ENCODE measurements around the gene TMEM40.
"Not testable (repeated sequence)": the region's sequence is repeated elsewhere in the genome, so short reads cannot be mapped to it uniquely, and the experiment has no call there.

The TMEM40 gene

DNA sequence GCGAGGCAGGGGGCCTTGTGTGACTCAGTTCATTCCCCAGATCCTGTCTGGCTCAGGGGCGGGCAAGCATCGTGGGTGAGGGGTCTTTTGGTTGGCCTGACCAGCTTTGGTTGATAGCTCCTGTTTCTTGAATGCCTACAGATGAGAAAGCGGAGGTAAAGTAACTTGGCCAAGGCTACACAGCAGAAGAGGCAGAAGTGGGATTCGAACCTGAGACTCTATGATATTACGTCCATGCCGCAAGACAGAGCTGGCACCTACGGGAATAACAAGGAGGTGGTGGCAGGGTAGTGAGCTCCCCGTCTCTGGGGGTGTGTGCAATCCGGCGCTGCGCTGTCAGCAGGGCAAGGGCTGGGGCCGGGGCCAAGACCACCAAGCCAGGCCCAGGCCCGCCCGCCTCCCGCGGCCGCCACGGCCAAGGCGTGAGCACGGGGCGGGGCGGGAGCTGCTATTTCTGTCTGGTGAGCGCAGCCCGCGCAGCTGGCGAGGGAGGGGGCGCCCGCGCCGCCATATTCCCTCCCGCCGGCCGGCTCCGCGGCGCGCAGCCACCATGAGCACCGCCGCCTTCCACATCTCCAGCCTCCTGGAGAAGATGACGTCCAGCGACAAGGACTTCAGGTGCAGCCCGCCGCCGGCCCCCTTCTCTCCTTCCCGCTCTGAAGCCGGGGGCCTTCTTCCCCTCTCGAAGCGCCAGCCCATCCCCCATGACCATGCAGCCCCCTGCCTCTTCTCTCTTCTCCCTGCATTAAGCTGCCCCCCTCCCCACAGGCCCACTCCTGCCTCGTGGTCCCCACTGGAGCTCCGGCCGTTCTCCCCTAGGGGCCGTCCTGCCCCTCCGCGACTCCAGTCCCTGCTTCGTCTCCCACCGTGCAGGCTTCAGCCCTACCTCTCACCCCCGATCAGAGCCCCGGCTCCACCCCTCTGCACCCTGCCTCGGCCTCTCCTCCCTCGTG lies 37.4 kb upstream of the TMEM40 start, which contains the start of gene CAND2:
CAND2 (plus strand) TSS at position 510 of the 953 bp plus-strand sequence; CDS start at position 551, 41 bp downstream.
- no peak within 1 kb of the TSS for H3K27ac ChIP-seq (ENCODE audit: low read length)
- H3K27me3 ChIP-seq (ENCODE audit: low read depth, low read length): no peaks in the 10 kb centered on the region
- peaks cover 0 to 24% of the 10 kb centered on the region in 2 donors for H3K4me1 ChIP-seq (ENCODE audit: control insufficient read depth in 1 of 2, insufficient read depth in 2 of 2, low read length in 2 of 2)
- no peaks in the 10 kb centered on the region for H3K9me3 ChIP-seq (ENCODE audit: control insufficient read depth in 1 of 2, low read length in 2 of 2)
- H3K4me3 ChIP-seq (ENCODE audit: low read depth in 1 of 2, low read length in 2 of 2): peak within 1 kb of the TSS; percentile 62 to 78
- H3K36me3 ChIP-seq (ENCODE audit: control insufficient read depth in 1 of 2, insufficient read depth in 2 of 2, low read length in 2 of 2): no peaks in the 10 kb centered on the region

DNA sequence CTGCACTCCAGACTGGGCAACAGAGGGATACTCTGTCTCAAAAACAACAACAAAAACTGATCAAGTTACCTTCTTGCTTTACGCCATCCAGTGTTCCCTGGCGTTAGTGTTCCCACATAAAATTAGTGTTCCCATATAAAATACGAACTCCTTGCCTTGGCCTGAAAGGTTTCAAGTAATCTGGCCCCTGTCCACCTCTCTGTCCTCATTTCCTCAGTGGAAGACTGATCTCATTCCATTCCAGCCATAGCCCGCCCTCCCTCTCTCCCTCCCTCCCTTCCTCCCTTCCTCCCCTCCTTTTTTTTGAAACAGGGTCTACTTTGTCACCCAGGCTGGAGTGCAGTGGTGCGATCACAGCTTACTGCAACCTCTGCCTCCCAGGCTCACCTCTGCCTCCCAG lies 34.6 kb upstream of the TMEM40 start:
- Histone ChIP-seq H3K4me3 (ENCODE audit: low read depth in 1 of 2, low read length in 2 of 2) (no peak overlapping the region), H3K4me1 (ENCODE audit: control insufficient read depth in 1 of 2, insufficient read depth in 2 of 2, low read length in 2 of 2) (peaks cover 0 to 24% of the 10 kb centered on the region in 2 donors), H3K27me3 (ENCODE audit: low read depth, low read length) (no peaks in the 10 kb centered on the region), H3K27ac (ENCODE audit: low read length) (no peak overlapping the region), H3K36me3 (ENCODE audit: control insufficient read depth in 1 of 2, insufficient read depth in 2 of 2, low read length in 2 of 2) (no peaks in the 10 kb centered on the region), H3K9me3 (ENCODE audit: control insufficient read depth in 1 of 2, low read length in 2 of 2) (no peaks in the 10 kb centered on the region)

DNA sequence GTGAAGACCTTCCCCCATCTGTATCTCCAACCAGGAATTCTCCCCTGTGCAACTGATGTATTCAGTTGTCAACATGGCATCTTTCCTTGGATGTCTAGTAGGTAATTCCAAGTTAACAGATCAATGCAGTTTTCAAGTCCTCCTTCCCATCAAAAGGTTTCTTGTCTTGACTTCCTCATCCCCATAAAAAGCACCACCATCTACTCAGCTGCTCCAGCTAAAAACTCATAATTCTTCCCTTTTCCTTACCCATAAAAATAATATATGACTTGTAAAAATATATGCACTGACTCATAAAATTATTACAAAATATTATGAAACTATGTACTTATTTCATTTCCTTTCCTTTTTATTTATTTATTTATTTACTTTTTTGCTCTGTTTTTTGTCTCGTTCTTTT lies 32.4 kb upstream of the TMEM40 start:
- H3K9me3 ChIP-seq (ENCODE audit: control insufficient read depth in 1 of 2, low read length in 2 of 2): no peaks in the 10 kb centered on the region
- H3K36me3 ChIP-seq (ENCODE audit: control insufficient read depth in 1 of 2, insufficient read depth in 2 of 2, low read length in 2 of 2): no peaks in the 10 kb centered on the region
- no peak overlapping the region for H3K4me3 ChIP-seq (ENCODE audit: low read depth in 1 of 2, low read length in 2 of 2)
- peaks cover 0 to 7% of the 10 kb centered on the region in 2 donors for H3K4me1 ChIP-seq (ENCODE audit: control insufficient read depth in 1 of 2, insufficient read depth in 2 of 2, low read length in 2 of 2)
- no peak overlapping the region for H3K27ac ChIP-seq (ENCODE audit: low read length)
- no peaks in the 10 kb centered on the region for H3K27me3 ChIP-seq (ENCODE audit: low read depth, low read length)

DNA sequence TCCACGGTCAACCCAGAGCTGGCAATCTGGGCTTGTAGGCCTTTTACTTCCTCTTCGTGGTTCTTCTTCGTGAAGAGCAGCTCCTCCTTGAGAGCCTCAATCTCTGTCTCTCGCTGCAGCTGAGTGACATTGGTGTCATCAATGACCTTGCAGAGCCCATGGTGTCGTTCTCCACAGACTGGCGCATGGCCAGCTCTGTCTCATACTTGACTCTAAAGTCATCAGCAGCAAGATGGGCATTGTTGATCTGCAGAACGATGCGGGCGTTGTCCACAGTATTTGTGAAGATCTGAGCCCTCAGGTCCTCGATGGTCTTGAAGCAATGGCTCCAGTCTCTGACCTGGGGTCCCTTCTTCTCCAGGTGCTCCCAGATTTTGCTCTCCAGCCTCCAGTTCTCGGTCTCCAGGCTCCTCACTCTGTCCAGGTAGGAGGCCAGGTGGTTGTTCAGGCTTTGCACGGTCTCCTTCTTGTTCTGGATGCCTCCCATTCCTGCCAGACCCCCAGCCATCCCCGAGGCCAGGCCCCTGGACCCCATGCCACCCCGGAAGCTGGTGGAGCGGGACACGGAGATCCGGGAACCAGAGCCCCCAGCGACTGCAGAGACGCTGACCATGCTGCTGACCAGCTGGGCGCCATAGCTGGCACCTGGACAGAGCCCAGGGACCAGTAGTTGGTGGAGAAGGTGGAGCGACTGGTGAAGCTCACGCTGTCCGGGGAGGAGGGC lies 29.1 kb upstream of the TMEM40 start:
- not testable (repeated sequence) for H3K27me3 ChIP-seq (ENCODE audit: low read depth, low read length); H3K9me3 ChIP-seq (ENCODE audit: control insufficient read depth in 1 of 2, low read length in 2 of 2); H3K36me3 ChIP-seq (ENCODE audit: control insufficient read depth in 1 of 2, insufficient read depth in 2 of 2, low read length in 2 of 2); H3K4me1 ChIP-seq (ENCODE audit: control insufficient read depth in 1 of 2, insufficient read depth in 2 of 2, low read length in 2 of 2); H3K4me3 ChIP-seq (ENCODE audit: low read depth in 1 of 2, low read length in 2 of 2); H3K27ac ChIP-seq (ENCODE audit: low read length)

DNA sequence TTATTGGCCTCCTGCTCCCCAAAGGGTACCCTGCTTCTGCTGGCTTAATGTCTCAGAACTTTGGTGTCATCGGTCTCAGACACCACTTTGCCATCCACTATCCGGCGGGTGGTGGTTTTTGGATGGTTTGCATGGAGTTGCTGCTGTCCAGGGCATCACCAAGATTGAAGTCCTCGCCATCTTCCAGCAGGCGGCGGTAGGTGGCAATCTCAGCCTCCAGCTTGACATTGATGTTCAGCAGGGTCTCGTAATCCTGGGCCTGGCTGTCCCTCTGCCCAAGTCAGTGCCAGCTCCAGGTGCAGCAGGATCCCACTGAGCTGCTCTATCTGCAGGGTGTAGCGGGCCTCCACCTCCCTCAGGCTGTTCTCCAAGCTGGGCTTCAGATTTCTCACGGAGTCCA lies 28.3 kb upstream of the TMEM40 start:
- H3K27ac ChIP-seq (ENCODE audit: low read length); H3K4me1 ChIP-seq (ENCODE audit: control insufficient read depth in 1 of 2, insufficient read depth in 2 of 2, low read length in 2 of 2); H3K4me3 ChIP-seq (ENCODE audit: low read depth in 1 of 2, low read length in 2 of 2); H3K9me3 ChIP-seq (ENCODE audit: control insufficient read depth in 1 of 2, low read length in 2 of 2); H3K27me3 ChIP-seq (ENCODE audit: low read depth, low read length); H3K36me3 ChIP-seq (ENCODE audit: control insufficient read depth in 1 of 2, insufficient read depth in 2 of 2, low read length in 2 of 2): not testable (repeated sequence)

DNA sequence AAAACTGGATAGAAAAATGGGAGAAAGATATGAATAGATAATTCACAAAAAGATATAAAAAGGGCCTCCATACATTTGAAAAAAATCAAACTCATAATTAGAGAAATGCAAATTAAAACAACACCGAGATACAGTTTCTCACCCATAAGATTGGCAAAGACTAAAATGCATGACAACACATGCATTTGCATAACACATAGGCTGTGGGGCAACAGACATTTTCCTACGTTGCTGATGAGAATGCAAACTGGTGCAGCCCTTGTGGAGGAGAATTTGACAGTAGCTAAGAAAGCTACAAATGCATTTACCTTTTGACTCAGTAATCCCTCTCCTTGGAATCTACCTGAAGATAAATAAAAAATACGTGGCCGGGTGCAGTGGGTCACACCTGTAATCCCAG lies 26.0 kb upstream of the TMEM40 start:
- no peaks in the 10 kb centered on the region for H3K36me3 ChIP-seq (ENCODE audit: control insufficient read depth in 1 of 2, insufficient read depth in 2 of 2, low read length in 2 of 2)
- H3K27me3 ChIP-seq (ENCODE audit: low read depth, low read length): no peaks in the 10 kb centered on the region
- H3K9me3 ChIP-seq (ENCODE audit: control insufficient read depth in 1 of 2, low read length in 2 of 2): no peaks in the 10 kb centered on the region
- no peaks in the 10 kb centered on the region for H3K4me1 ChIP-seq (ENCODE audit: control insufficient read depth in 1 of 2, insufficient read depth in 2 of 2, low read length in 2 of 2)
- no peak overlapping the region for H3K4me3 ChIP-seq (ENCODE audit: low read depth in 1 of 2, low read length in 2 of 2)
- H3K27ac ChIP-seq (ENCODE audit: low read length): no peak overlapping the region

DNA sequence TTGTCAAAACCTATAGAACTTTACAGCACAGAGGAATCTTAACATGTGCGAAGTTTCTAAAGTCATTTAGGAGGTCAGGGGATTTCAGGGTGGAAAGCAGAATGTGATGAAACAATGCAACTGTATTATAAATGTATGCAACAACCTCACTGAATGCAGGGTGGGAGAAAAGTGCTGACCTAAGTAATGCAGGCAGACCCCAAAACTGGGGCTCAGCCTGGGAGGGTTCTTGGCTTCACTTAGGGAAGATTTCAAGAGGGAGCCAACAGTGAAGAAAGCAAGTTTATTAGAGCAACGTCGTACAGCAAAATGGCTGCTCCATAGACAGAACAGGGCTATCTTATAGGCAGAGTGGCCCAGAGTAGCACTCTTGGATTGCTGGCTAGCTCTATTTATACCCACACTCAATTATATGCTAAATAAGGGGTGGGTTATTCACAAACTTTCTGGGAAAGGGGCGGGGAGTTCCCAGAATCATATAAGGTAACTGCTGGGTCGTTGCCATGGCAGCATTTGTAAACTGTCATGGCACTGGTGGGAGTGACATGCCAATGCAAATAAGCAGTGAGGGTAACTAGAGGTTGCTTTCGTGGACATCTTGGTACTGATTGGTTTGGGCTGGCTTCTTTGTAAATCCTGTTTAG lies 23.2 kb upstream of the TMEM40 start:
- Histone ChIP-seq H3K36me3 (ENCODE audit: control insufficient read depth in 1 of 2, insufficient read depth in 2 of 2, low read length in 2 of 2) (no peaks in the 10 kb centered on the region), H3K4me1 (ENCODE audit: control insufficient read depth in 1 of 2, insufficient read depth in 2 of 2, low read length in 2 of 2) (no peaks in the 10 kb centered on the region), H3K27me3 (ENCODE audit: low read depth, low read length) (no peaks in the 10 kb centered on the region), H3K4me3 (ENCODE audit: low read depth in 1 of 2, low read length in 2 of 2) (no peak overlapping the region), H3K27ac (ENCODE audit: low read length) (no peak overlapping the region), H3K9me3 (ENCODE audit: control insufficient read depth in 1 of 2, low read length in 2 of 2) (no peaks in the 10 kb centered on the region)

DNA sequence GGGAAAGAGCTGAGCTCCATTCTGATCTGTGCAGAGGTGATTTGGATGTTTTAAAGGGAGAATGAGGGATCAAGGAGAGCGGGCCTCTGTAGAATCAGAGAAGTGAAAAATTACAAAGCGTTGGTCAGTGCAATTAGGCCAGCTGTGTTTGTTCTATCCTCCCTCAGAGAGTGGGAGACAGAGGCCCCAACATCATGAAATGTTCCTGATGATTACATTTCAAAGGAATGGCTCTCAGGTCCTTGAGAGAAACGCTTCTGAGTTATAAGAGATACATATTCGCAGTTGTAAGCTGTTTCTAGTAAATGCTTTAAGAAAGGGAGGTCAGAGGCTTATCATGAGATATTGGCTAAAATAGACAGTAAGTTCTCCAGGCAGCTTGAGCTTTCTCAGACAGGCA lies 21.7 kb upstream of the TMEM40 start:
- H3K4me1 ChIP-seq (ENCODE audit: control insufficient read depth in 1 of 2, insufficient read depth in 2 of 2, low read length in 2 of 2): no peaks in the 10 kb centered on the region
- H3K36me3 ChIP-seq (ENCODE audit: control insufficient read depth in 1 of 2, insufficient read depth in 2 of 2, low read length in 2 of 2): no peaks in the 10 kb centered on the region
- H3K4me3 ChIP-seq (ENCODE audit: low read depth in 1 of 2, low read length in 2 of 2): no peak overlapping the region
- H3K9me3 ChIP-seq (ENCODE audit: control insufficient read depth in 1 of 2, low read length in 2 of 2): no peaks in the 10 kb centered on the region
- no peak overlapping the region for H3K27ac ChIP-seq (ENCODE audit: low read length)
- no peaks in the 10 kb centered on the region for H3K27me3 ChIP-seq (ENCODE audit: low read depth, low read length)

DNA sequence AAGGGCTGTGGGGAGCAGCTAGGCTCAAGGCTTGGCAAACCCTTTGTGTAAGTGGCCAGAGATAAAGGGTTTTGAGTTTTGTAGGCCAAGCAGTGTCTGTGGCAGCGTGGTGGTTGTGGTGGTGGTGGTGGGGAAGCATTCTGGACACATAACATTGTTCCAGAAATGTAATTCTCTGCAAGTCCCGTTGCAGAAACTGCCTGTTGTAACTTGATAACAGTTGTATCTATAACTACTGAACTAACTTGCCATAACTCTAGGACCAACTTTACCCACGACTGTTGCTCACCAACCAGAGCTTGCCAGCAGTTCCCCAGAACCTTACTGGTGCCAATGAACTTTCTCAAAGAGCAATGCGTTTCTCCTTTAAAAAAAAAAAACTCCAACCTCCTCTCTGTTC lies 18.1 kb upstream of the TMEM40 start:
- no peaks in the 10 kb centered on the region for H3K4me1 ChIP-seq (ENCODE audit: control insufficient read depth in 1 of 2, insufficient read depth in 2 of 2, low read length in 2 of 2)
- no peaks in the 10 kb centered on the region for H3K27me3 ChIP-seq (ENCODE audit: low read depth, low read length)
- no peak overlapping the region for H3K4me3 ChIP-seq (ENCODE audit: low read depth in 1 of 2, low read length in 2 of 2)
- H3K9me3 ChIP-seq (ENCODE audit: control insufficient read depth in 1 of 2, low read length in 2 of 2): no peaks in the 10 kb centered on the region
- no peak overlapping the region for H3K27ac ChIP-seq (ENCODE audit: low read length)
- no peaks in the 10 kb centered on the region for H3K36me3 ChIP-seq (ENCODE audit: control insufficient read depth in 1 of 2, insufficient read depth in 2 of 2, low read length in 2 of 2)

DNA sequence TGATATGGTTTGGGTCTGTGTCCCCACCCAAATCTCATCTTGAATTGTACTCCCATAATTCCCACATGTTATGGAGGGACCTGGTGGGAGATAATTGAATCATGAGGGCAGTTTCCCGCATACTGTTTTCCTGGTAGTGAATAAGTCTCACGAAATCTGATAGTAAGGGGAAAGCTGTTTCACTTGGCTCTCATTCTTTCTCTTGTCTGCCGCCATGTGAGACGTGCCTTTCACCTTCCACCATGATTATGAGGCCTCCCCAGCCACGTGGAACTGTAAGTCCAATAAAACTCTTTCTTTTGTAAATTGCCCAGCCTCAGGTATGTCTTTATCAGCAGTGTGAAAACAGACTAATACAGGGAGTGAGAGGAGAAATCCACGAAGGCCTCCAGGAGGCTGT lies 16.9 kb upstream of the TMEM40 start:
- H3K9me3 ChIP-seq (ENCODE audit: control insufficient read depth in 1 of 2, low read length in 2 of 2); H3K4me1 ChIP-seq (ENCODE audit: control insufficient read depth in 1 of 2, insufficient read depth in 2 of 2, low read length in 2 of 2): not testable (repeated sequence)

DNA sequence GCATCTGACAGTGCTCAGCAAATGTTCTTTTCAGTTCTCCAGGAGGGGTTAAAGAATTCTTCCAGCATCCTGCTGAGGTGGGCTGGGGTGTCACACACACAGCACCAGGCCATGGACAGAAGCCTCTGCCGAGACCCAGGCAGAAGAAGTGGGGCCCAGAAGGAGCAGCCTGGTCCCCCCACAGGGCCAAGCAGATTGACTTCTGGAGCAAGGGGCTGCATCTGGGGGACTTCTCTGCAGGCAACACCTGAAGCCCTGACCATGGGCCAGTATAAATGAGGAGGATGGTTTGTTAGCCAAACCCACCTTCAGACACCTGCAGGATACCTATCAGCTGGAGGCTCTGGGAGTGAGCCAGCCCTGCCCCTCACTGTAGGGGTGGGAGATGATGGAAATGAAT lies 16.2 kb upstream of the TMEM40 start:
- Histone ChIP-seq H3K27me3 (ENCODE audit: low read depth, low read length) (no peaks in the 10 kb centered on the region), H3K36me3 (ENCODE audit: control insufficient read depth in 1 of 2, insufficient read depth in 2 of 2, low read length in 2 of 2) (no peaks in the 10 kb centered on the region), H3K4me1 (ENCODE audit: control insufficient read depth in 1 of 2, insufficient read depth in 2 of 2, low read length in 2 of 2) (no peaks in the 10 kb centered on the region), H3K9me3 (ENCODE audit: control insufficient read depth in 1 of 2, low read length in 2 of 2) (no peaks in the 10 kb centered on the region), H3K4me3 (ENCODE audit: low read depth in 1 of 2, low read length in 2 of 2) (no peak overlapping the region), H3K27ac (ENCODE audit: low read length) (no peak overlapping the region)

More for the DNA sequence above, 16.9 kb upstream of the TMEM40 start:
- H3K27me3 ChIP-seq (ENCODE audit: low read depth, low read length); H3K36me3 ChIP-seq (ENCODE audit: control insufficient read depth in 1 of 2, insufficient read depth in 2 of 2, low read length in 2 of 2); H3K27ac ChIP-seq (ENCODE audit: low read length); H3K4me3 ChIP-seq (ENCODE audit: low read depth in 1 of 2, low read length in 2 of 2): not testable (repeated sequence)
